IMR-90 (cell line): ENCODE data around the gene FRMD4B. TPM values are rescaled to one million over a fixed set of nuclear protein-coding genes. Genes with fewer than 3 reads are reported as not detected.

ENCODE experiments used
- ATAC-seq: fragments of 200-7000 bp; cut with Tn5 transposase; 2 replicates; pipeline ENCODE4 v1.9.1; 2020; ENCODE audit warnings: low read depth, mild to moderate bottlenecking, moderate library complexity
- BruUV-seq: library from RNA; stranded (reverse); fragments of 400-500 nt; replicated peaks from 2 replicates; lab custom pipeline; 2021; lab: Mats Ljungman, UMichigan
- CTCF ChIA-PET: fragments of 300-600 bp; formaldehyde crosslinking; extraction: SDS; loops from one replicate; lab custom pipeline; 2021; ENCODE audit warnings: antibody characterized with exemption; lab: Yijun Ruan, JAX
- POLR2A ChIA-PET: fragments of 300-600 bp; sonication (Branson Sonifier 250); formaldehyde crosslinking; loops from one replicate; lab custom pipeline; 2022; ENCODE audit warnings: antibody characterized with exemption; ENCODE audit not compliant: unreplicated experiment; lab: Charles Lee
- DNase-seq: peaks from one replicate; pipeline ENCODE4 v3.0.0; 2013
- H2AFZ ChIP-seq: replicated peaks from 2 replicates; pipeline ENCODE3; 2013; ENCODE audit warnings: low read length, mild to moderate bottlenecking; ENCODE audit not compliant: poor library complexity
- H2AK5ac ChIP-seq: 2 replicates; pipeline ENCODE4 v1.6.1; 2013; ENCODE audit warnings: low read depth, low read length, inconsistent platforms
- H2AK9ac ChIP-seq: replicated peaks from 2 replicates; pipeline ENCODE3; 2013; ENCODE audit warnings: mild to moderate bottlenecking, low read depth, low read length, moderate library complexity; ENCODE audit not compliant: poor library complexity
- H2BK120ac ChIP-seq: 2 replicates; pipeline ENCODE4 v1.6.1; 2013; ENCODE audit warnings: low read depth, low read length, inconsistent platforms
- H2BK15ac ChIP-seq: 3 replicates; pipeline ENCODE4 v1.6.1; 2013; ENCODE audit warnings: low read depth, low read length, inconsistent platforms
- H2BK20ac ChIP-seq: 2 replicates; pipeline ENCODE4 v1.6.1; 2013; ENCODE audit warnings: low read depth, mild to moderate bottlenecking, inconsistent platforms, low read length, moderate library complexity
- H2BK5ac ChIP-seq: 2 replicates; pipeline ENCODE4 v1.6.1; 2013; ENCODE audit warnings: mild to moderate bottlenecking, low read depth, low read length, inconsistent platforms; ENCODE audit not compliant: poor library complexity, severe bottlenecking
- H3K14ac ChIP-seq: replicated peaks from 2 replicates; pipeline ENCODE4 v1.6.1; 2013; ENCODE audit warnings: low read depth, low read length, inconsistent platforms
- H3K18ac ChIP-seq: 2 replicates; pipeline ENCODE4 v1.6.1; 2013; ENCODE audit warnings: low read depth, low read length, control low read depth
- H3K23ac ChIP-seq: 2 replicates; pipeline ENCODE4 v1.6.1; 2013; ENCODE audit warnings: low read depth, low read length, inconsistent platforms
- H3K27ac ChIP-seq: 2 replicates; pipeline ENCODE4 v1.5.1; 2013; ENCODE audit warnings: mild to moderate bottlenecking, control low read depth, low read length; ENCODE audit not compliant: insufficient read depth
- H3K27me3 ChIP-seq: 2 replicates; pipeline ENCODE4 v1.6.1; 2013; ENCODE audit warnings: low read length; ENCODE audit not compliant: control insufficient read depth, insufficient read depth
- H3K36me3 ChIP-seq: 2 replicates; pipeline ENCODE4 v1.6.1; 2013; ENCODE audit warnings: low read length, mixed read lengths; ENCODE audit not compliant: control insufficient read depth, insufficient read depth
- H3K4ac ChIP-seq: 2 replicates; pipeline ENCODE4 v1.6.1; 2013; ENCODE audit warnings: low read depth, low read length, inconsistent platforms
- H3K4me1 ChIP-seq: 2 replicates; pipeline ENCODE4 v1.6.1; 2013; ENCODE audit warnings: low read length, mixed read lengths; ENCODE audit not compliant: control insufficient read depth, insufficient read depth
- H3K4me2 ChIP-seq: 2 replicates; pipeline ENCODE4 v1.6.1; 2013; ENCODE audit warnings: low read depth, mild to moderate bottlenecking, control low read depth, low read length, moderate library complexity
- H3K4me3 ChIP-seq: 2 replicates; pipeline ENCODE4 v1.5.1; 2013; ENCODE audit warnings: low read depth, mild to moderate bottlenecking, control low read depth, low read length, moderate library complexity; ENCODE audit not compliant: insufficient read depth
- H3K56ac ChIP-seq: 2 replicates; pipeline ENCODE4 v1.6.1; 2013; ENCODE audit warnings: low read length, inconsistent platforms; ENCODE audit not compliant: insufficient read depth; ENCODE audit errors: extremely low read depth
- H3K79me1 ChIP-seq, 2 experiments: 2 replicates each; pipeline ENCODE4 v1.6.1; 2013; ENCODE audit warnings: low read length in 2 of 2, inconsistent platforms in 1 of 2, low read depth in 1 of 2
- H3K9ac ChIP-seq: 2 replicates; pipeline ENCODE4 v1.6.1; 2013; ENCODE audit warnings: low read depth, low read length, control low read depth
- H3K9me1 ChIP-seq: 2 replicates; pipeline ENCODE4 v1.6.1; 2013; ENCODE audit warnings: low read length, inconsistent platforms; ENCODE audit not compliant: insufficient read depth
- H3K9me3 ChIP-seq: 2 replicates; pipeline ENCODE4 v1.6.1; 2013; ENCODE audit warnings: low read length; ENCODE audit not compliant: control insufficient read depth, insufficient read depth
- H4K20me1 ChIP-seq: 2 replicates; pipeline ENCODE4 v1.6.1; 2013; ENCODE audit warnings: low read length, inconsistent platforms; ENCODE audit not compliant: insufficient read depth
- H4K5ac ChIP-seq: 2 replicates; pipeline ENCODE4 v1.6.1; 2013; ENCODE audit warnings: mild to moderate bottlenecking, low read depth, low read length, control low read depth
- H4K8ac ChIP-seq, 2 experiments: 2 replicates each; pipeline ENCODE4 v1.6.1; 2013; ENCODE audit warnings: low read depth in 2 of 2, low read length in 2 of 2, control low read depth in 1 of 2, inconsistent platforms in 1 of 2
- H4K91ac ChIP-seq: 2 replicates; pipeline ENCODE4 v1.6.1; 2013; ENCODE audit warnings: low read depth, low read length, inconsistent platforms; ENCODE audit not compliant: insufficient read depth
- CEBPB ChIP-seq: IDR thresholded peaks from 2 replicates; pipeline ENCODE4 v1.6.1; 2012; ENCODE audit warnings: low read depth, low read length, improper control_type of control experiment
- CHD1 ChIP-seq: IDR thresholded peaks from 2 replicates; pipeline ENCODE4 v1.6.1; 2012; ENCODE audit warnings: low read depth, low read length, improper control_type of control experiment
- ELK1 ChIP-seq: fragments of 150-350 bp; IDR thresholded peaks from 2 replicates; pipeline ENCODE4 v1.6.1; 2016; ENCODE audit warnings: low read depth, mild to moderate bottlenecking, low read length, moderate library complexity, borderline replicate concordance
- FOS ChIP-seq: fragments of 150-350 bp; IDR thresholded peaks from 2 replicates; pipeline ENCODE4 v1.6.1; 2016; ENCODE audit warnings: low read depth, low read length
- MAFK ChIP-seq: IDR thresholded peaks from 2 replicates; pipeline ENCODE4 v1.6.1; 2012; ENCODE audit warnings: low read depth, low read length, improper control_type of control experiment
- MAZ ChIP-seq: IDR thresholded peaks from 2 replicates; pipeline ENCODE4 v1.6.1; 2012; ENCODE audit warnings: low read depth, mild to moderate bottlenecking, low read length, improper control_type of control experiment, moderate library complexity, borderline replicate concordance
- NFE2L2 ChIP-seq: fragments of 150-350 bp; IDR thresholded peaks from 2 replicates; pipeline ENCODE4 v1.6.1; 2016; ENCODE audit warnings: low read depth, mild to moderate bottlenecking, low read length
- RAD21 ChIP-seq: IDR thresholded peaks from 2 replicates; pipeline ENCODE4 v1.6.1; 2012; ENCODE audit warnings: low read length, improper control_type of control experiment
- RCOR1 ChIP-seq: IDR thresholded peaks from 2 replicates; pipeline ENCODE4 v1.6.1; 2012; ENCODE audit warnings: mild to moderate bottlenecking, low read length, improper control_type of control experiment; ENCODE audit not compliant: insufficient replicate concordance
- RFX5 ChIP-seq: IDR thresholded peaks from 2 replicates; pipeline ENCODE4 v1.8.0; 2012; ENCODE audit warnings: low read depth, mild to moderate bottlenecking, low read length, moderate library complexity
- WGBS, 2 experiments: methylation state at CpG; one replicate each; pipeline versions ENCODE4 v1.1.5 to v1.1.7; 2013; ENCODE audit warnings: missing lambda C conversion rate in 2 of 2; ENCODE audit not compliant: insufficient read length in 1 of 2; ENCODE audit errors: extremely low coverage in 2 of 2; 5-methylcytosine and 5-hydroxymethylcytosine counted together
- dilution Hi-C: fragments of 300-500 bp; cut with HindIII; formaldehyde crosslinking; loops from one replicate; pipeline ENCODE4 v1.14.3; 2018; ENCODE audit warnings: low sequenced_read_pairs; ENCODE audit not compliant: unreplicated experiment
- in situ Hi-C: fragments of 300-500 bp; cut with MboI; formaldehyde crosslinking; loops from 3 replicates; pipeline ENCODE4 v1.14.3; 2019; ENCODE audit warnings: low sequenced_read_pairs, inconsistent platforms, mixed read lengths
- intact Hi-C: fragments of 100-400 bp; cut with micrococcal nuclease; formaldehyde crosslinking; loops from 2 replicates; pipeline ENCODE4 v1.10.0; 2022
- polyA plus RNA-seq, 3 experiments: library from polyadenylated mRNA; depleted of rRNA; stranded (reverse); fragments of >200 nt; gene quantifications; 2 replicates each; pipeline ENCODE4 v1.2.3, GENCODE V29; 2012; ENCODE audit warnings: low replicate concordance in 1 of 3
- total RNA-seq: library from RNA; depleted of rRNA; stranded (reverse); fragments of >200 nt; gene quantifications from 2 replicates; pipeline ENCODE4 v1.2.3, GENCODE V29; 2012
- TF ChIP-seq, protein P1 (sequence below): conservative IDR thresholded peaks from 2 replicates; pipeline ENCODE4 v1.5.1; 2012; ENCODE audit warnings: mild to moderate bottlenecking, low read depth, low read length, improper control_type of control experiment
- TF ChIP-seq, protein P2 (sequence below): fragments of 150-350 bp; IDR thresholded peaks from 2 replicates; pipeline ENCODE4 v1.6.1; 2017; ENCODE audit warnings: mild to moderate bottlenecking, antibody characterized with exemption, low read length, low read depth

The FRMD4B gene
- total and polyA plus RNA-seq, 2 of the 4 experiments (the other 2 are of a cell fraction): 0.14 to 0.36 TPM

- dilution Hi-C loops (no loop called here), intact Hi-C loops (no loop called here), in situ Hi-C loops (no loop called here)
- Histone ChIP-seq H3K4ac (no peak overlapping the region), H2AFZ (no peak overlapping the region), H4K5ac (no peak overlapping the region), H3K23ac (no peak overlapping the region), H2BK20ac (no peak overlapping the region), H2AK5ac (no peak overlapping the region), H3K4me3 (no peak overlapping the region), H3K9ac (no peak overlapping the region), H3K4me2 (no peak overlapping the region), H3K9me3 (no peaks in the 10 kb centered on the region), H4K8ac (no peak overlapping the region), H3K27ac (no peak overlapping the region), H4K91ac (no peak overlapping the region), H2BK5ac (no peak overlapping the region), H4K20me1 (no peaks in the 10 kb centered on the region), H2AK9ac (no peak overlapping the region), H3K56ac (no peak overlapping the region), H3K79me1 (no peaks in the 10 kb centered on the region), H3K18ac (no peak overlapping the region), H3K9me1 (no peaks in the 10 kb centered on the region), H3K4me1 (no peaks in the 10 kb centered on the region), H2BK15ac (no peak overlapping the region), H3K14ac (no peak overlapping the region), H2BK120ac (no peak overlapping the region), H3K36me3 (no peaks in the 10 kb centered on the region), H3K27me3 (peaks cover 8% of the 10 kb centered on the region)
- TF ChIP-seq RAD21 (no peak), CEBPB (no peak), RFX5 (no peak), MAZ (no peak), MAFK (no peak), CHD1 (no peak), RCOR1 (no peak), ELK1 (no peak), FOS (no peak), NFE2L2 (no peak)
- TF ChIP-seq, protein P1, sequence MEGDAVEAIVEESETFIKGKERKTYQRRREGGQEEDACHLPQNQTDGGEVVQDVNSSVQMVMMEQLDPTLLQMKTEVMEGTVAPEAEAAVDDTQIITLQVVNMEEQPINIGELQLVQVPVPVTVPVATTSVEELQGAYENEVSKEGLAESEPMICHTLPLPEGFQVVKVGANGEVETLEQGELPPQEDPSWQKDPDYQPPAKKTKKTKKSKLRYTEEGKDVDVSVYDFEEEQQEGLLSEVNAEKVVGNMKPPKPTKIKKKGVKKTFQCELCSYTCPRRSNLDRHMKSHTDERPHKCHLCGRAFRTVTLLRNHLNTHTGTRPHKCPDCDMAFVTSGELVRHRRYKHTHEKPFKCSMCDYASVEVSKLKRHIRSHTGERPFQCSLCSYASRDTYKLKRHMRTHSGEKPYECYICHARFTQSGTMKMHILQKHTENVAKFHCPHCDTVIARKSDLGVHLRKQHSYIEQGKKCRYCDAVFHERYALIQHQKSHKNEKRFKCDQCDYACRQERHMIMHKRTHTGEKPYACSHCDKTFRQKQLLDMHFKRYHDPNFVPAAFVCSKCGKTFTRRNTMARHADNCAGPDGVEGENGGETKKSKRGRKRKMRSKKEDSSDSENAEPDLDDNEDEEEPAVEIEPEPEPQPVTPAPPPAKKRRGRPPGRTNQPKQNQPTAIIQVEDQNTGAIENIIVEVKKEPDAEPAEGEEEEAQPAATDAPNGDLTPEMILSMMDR: no peak
- TF ChIP-seq, protein P2, sequence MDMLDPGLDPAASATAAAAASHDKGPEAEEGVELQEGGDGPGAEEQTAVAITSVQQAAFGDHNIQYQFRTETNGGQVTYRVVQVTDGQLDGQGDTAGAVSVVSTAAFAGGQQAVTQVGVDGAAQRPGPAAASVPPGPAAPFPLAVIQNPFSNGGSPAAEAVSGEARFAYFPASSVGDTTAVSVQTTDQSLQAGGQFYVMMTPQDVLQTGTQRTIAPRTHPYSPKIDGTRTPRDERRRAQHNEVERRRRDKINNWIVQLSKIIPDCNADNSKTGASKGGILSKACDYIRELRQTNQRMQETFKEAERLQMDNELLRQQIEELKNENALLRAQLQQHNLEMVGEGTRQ: no peak
- ATAC-seq (no peak), DNase-seq (no peak)
- no CpG with 5 or more reads among the region's 4 CpGs for WGBS, 2 experiments
- CTCF ChIA-PET: no interaction called here
- POLR2A ChIA-PET: no interaction called here
- no TSS peak for BruUV-seq
Measured at GRCh38 chr3:69189487-69189886, 196.4 kb downstream of the FRMD4B start.
